CD8-positive, alpha-beta memory T cell (primary cell): ENCODE results near the gene TMEM169. TPM values are rescaled to one million over a fixed set of nuclear protein-coding genes. Genes with fewer than 3 reads are reported as not detected.
"Not testable (repeated sequence)": the region's sequence is repeated elsewhere in the genome, so short reads cannot be mapped to it uniquely, and the experiment has no call there.

Source experiments
- CTCF ChIA-PET: fragments of 350-600 bp; sonication (Branson Sonifier 250); formaldehyde crosslinking; loops from one replicate; lab custom pipeline; 2021; ENCODE audit warnings: antibody characterized with exemption; lab: Charles Lee
- POLR2A ChIA-PET: fragments of 350-600 bp; sonication (Branson Sonifier 250); formaldehyde crosslinking; loops from one replicate; lab custom pipeline; 2021; ENCODE audit warnings: antibody characterized with exemption; lab: Charles Lee
- DNase-seq, 5 donors: peaks; one replicate each; pipeline versions ENCODE4 v3.0.0 to v3.0.0-alpha.2; 2020 to 2022; ENCODE audit warnings: mixed read lengths in 1 of 5
- H3K27ac ChIP-seq: one replicate; pipeline ENCODE4 v1.7.0; 2013; ENCODE audit warnings: low read depth, mild to moderate bottlenecking, low read length, moderate library complexity
- H3K27me3 ChIP-seq: 2 replicates; pipeline ENCODE4 v1.7.0; 2013; ENCODE audit warnings: low read length, mild to moderate bottlenecking; ENCODE audit not compliant: insufficient read depth, poor library complexity, severe bottlenecking
- H3K36me3 ChIP-seq: 2 replicates; pipeline ENCODE4 v1.7.0; 2013; ENCODE audit warnings: mild to moderate bottlenecking, low read length, moderate library complexity; ENCODE audit not compliant: insufficient read depth
- H3K4me1 ChIP-seq: 2 replicates; pipeline ENCODE4 v1.7.0; 2013; ENCODE audit warnings: mild to moderate bottlenecking, low read length, moderate library complexity; ENCODE audit not compliant: insufficient read depth
- H3K4me3 ChIP-seq: 2 replicates; pipeline ENCODE4 v1.7.0; 2013; ENCODE audit warnings: mild to moderate bottlenecking, low read length
- H3K9me3 ChIP-seq: 2 replicates; pipeline ENCODE4 v1.7.0; 2013; ENCODE audit warnings: mild to moderate bottlenecking, low read length
- H3K27ac Mint-ChIP-seq, 8 donors: one replicate each; pipeline ENCODE4 v1.8.0; 2020 to 2021; ENCODE audit warnings: mixed read lengths in 8 of 8, mild to moderate bottlenecking in 6 of 8, inconsistent platforms in 3 of 8, moderate library complexity in 3 of 8
- H3K27me3 Mint-ChIP-seq, 2 donors: one replicate each; pipeline ENCODE4 v1.8.0; 2020 to 2021; ENCODE audit warnings: mixed read lengths in 2 of 2, mild to moderate bottlenecking in 1 of 2, moderate library complexity in 1 of 2
- H3K36me3 Mint-ChIP-seq, 3 donors: one replicate each; pipeline ENCODE4 v1.8.0; 2020 to 2021; ENCODE audit warnings: mixed read lengths in 3 of 3, inconsistent platforms in 1 of 3, mild to moderate bottlenecking in 1 of 3
- H3K4me1 Mint-ChIP-seq, 3 donors: one replicate each; pipeline ENCODE4 v1.8.0; 2020 to 2021; ENCODE audit warnings: mixed read lengths in 3 of 3, inconsistent platforms in 1 of 3, mild to moderate bottlenecking in 1 of 3
- H3K4me3 Mint-ChIP-seq, 7 donors: one replicate each; pipeline ENCODE4 v1.8.0; 2020 to 2021; ENCODE audit warnings: mixed read lengths in 7 of 7, mild to moderate bottlenecking in 6 of 7, moderate library complexity in 4 of 7, inconsistent platforms in 2 of 7
- H3K9me3 Mint-ChIP-seq, 5 donors: one replicate each; pipeline ENCODE4 v1.8.0; 2020 to 2022; ENCODE audit warnings: mixed read lengths in 5 of 5, mild to moderate bottlenecking in 3 of 5, moderate library complexity in 2 of 5, inconsistent platforms in 1 of 5
- polyA plus RNA-seq: library from polyadenylated mRNA; unstranded; fragments of 300-500 nt; fragmentation: Illumina TruSeq; gene quantifications from one replicate; pipeline ENCODE4 v1.2.3, GENCODE V29; 2021
- total RNA-seq, 2 experiments: library from RNA; stranded (reverse); gene quantifications; one replicate each; pipeline ENCODE4 v1.2.3, GENCODE V29; 2021

Gene TMEM169
- total and polyA plus RNA-seq, 3 experiments from 2014 or later = 0.63 to 1.1 (median 0.73) TPM

GRCh38 chr2:216072473-216072872, 9.2 kb upstream of the TMEM169 start:
- H3K27me3 Mint-ChIP-seq = no peaks in the 10 kb centered on the region
- no peak for DNase-seq
- Histone ChIP-seq H3K9me3 (no peaks in the 10 kb centered on the region), H3K36me3 (peaks cover 4% of the 10 kb centered on the region), H3K4me3 (no peak overlapping the region), H3K27ac (no peak overlapping the region), H3K27me3 (no peaks in the 10 kb centered on the region), H3K4me1 (peaks cover 24% of the 10 kb centered on the region)
- H3K4me1 Mint-ChIP-seq = peaks cover 28 to 38% (median 38%) of the 10 kb centered on the region in 3 donors
- ChIA-PET POLR2A (interaction anchor here (0.6 kb wide), 1 partner anchor 36 kb away, joined by 3 read pairs; no protein-coding TSS in a partner anchor), CTCF (no interaction called here)
- no peak overlapping the region for H3K27ac Mint-ChIP-seq
- H3K36me3 Mint-ChIP-seq = peaks cover 4 to 42% (median 22%) of the 10 kb centered on the region in 3 donors
- no peaks in the 10 kb centered on the region for H3K9me3 Mint-ChIP-seq
- H3K4me3 Mint-ChIP-seq = no peak overlapping the region

- H3K27me3 ChIP-seq = no peaks in the 10 kb centered on the region
- peaks cover 4 to 39% (median 18%) of the 10 kb centered on the region in 3 donors for H3K36me3 Mint-ChIP-seq
- no peaks in the 10 kb centered on the region for H3K27me3 Mint-ChIP-seq
- H3K27ac ChIP-seq = no peak overlapping the region
- H3K9me3 ChIP-seq = no peaks in the 10 kb centered on the region
- H3K9me3 Mint-ChIP-seq = no peaks in the 10 kb centered on the region
- POLR2A ChIA-PET = no interaction called here
- DNase-seq = no peak
- CTCF ChIA-PET = interaction anchor here (1.1 kb wide), 1 partner anchor 8 kb away, joined by 3 read pairs; the partner anchor contains the start of genes PECR and TMEM169
- H3K27ac Mint-ChIP-seq = peak overlapping the region in 1 of 8 donors; percentile 73
- no peak overlapping the region for H3K4me3 Mint-ChIP-seq
- H3K4me1 ChIP-seq = peaks cover 20% of the 10 kb centered on the region
- H3K36me3 ChIP-seq = peaks cover 4% of the 10 kb centered on the region
- H3K4me1 Mint-ChIP-seq = peaks cover 22 to 34% (median 33%) of the 10 kb centered on the region in 3 donors
- no peak overlapping the region for H3K4me3 ChIP-seq
Measured at GRCh38 chr2:216073773-216074172, 7.9 kb upstream of the TMEM169 start.

GRCh38 chr2:216074380-216074779, 7.3 kb upstream of the TMEM169 start:
- H3K27me3 ChIP-seq = no peaks in the 10 kb centered on the region
- ChIA-PET POLR2A (no interaction called here), CTCF (no interaction called here)
- DNase-seq = no peak
- no peak overlapping the region for H3K27ac ChIP-seq
- Mint-ChIP-seq H3K9me3 (no peaks in the 10 kb centered on the region), H3K27me3 (no peaks in the 10 kb centered on the region), H3K4me3 (no peak overlapping the region), H3K27ac (peak overlapping the region in 1 of 8 donors; percentile 17), H3K4me1 (peaks cover 19 to 33% (median 31%) of the 10 kb centered on the region in 3 donors), H3K36me3 (peaks cover 4 to 38% (median 20%) of the 10 kb centered on the region in 3 donors)
- peaks cover 18% of the 10 kb centered on the region for H3K4me1 ChIP-seq
- peaks cover 4% of the 10 kb centered on the region for H3K36me3 ChIP-seq
- H3K9me3 ChIP-seq = no peaks in the 10 kb centered on the region
- H3K4me3 ChIP-seq = no peak overlapping the region

DNA sequence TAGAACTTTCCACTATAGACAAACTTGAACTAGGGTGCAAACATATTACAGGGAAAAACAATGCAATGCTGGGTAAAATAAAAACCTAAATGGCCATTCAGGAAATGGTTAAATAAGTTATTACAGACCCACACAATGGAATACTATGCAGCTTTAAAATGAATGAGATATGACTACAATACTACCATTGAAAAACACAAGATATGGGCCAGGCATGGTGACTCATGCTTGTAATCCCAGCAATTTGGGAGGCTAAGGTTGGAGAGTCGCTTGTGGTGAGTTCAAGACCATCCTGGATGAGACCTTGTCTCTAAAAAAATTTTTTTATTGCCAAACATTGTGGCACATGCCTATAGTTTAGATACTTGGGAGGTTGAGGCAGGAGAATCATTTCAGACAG, 6.9 kb upstream of the TMEM169 start:
- peak overlapping the region in 1 of 7 donors; percentile 12 for H3K4me3 Mint-ChIP-seq
- POLR2A ChIA-PET = interaction anchor here (0.5 kb wide), 1 partner anchor 1091 kb away, joined by 5 read pairs; no protein-coding TSS in a partner anchor
- no peak overlapping the region for H3K4me3 ChIP-seq

DNA sequence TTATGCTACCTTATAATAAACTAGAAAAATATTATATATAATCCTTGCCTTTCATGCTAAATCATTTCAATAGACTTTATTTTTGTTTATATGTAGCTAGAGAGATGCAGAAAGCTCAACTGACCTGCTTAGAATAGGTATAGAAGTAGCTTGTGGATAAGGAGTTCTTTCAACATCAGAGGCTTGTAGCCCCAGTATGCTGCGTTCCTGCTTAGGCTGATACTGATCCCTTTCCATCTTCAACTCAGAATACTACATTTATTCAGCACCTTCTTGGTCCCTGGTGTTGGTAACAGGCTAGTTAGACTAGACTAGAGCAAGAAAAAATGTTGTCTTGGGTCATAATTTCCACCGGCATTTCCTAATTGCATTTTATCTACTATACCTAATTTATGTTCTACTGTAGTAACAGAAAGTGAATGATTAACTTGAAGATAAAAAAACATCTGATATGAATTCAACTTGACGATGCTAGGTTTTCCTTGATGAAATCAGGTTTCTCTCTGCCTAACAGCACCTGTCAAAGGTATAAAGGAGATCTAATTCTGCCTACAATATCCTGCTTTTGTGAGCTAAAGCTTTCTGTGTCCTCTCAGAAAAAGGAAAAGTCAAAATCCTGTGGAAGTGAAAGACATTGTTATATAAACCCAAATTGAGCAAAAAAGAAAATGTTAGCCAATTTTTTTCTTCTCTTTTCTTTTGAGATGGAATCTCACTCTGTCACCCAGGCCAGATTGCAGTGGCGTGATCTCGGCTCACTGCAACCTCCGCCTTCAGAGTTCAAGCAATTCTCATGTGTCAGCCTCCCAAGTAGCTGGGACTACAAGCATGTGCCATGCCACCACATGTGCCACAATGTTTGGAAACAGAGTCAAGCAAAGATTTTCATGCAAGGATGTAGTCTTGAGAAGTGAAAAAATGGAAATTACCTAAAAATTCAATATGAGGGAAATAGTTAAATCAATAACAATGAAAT, 5.9 kb upstream of the TMEM169 start:
- peaks cover 4% of the 10 kb centered on the region for H3K36me3 ChIP-seq
- Mint-ChIP-seq H3K9me3 (no peaks in the 10 kb centered on the region), H3K36me3 (peaks cover 4 to 34% (median 17%) of the 10 kb centered on the region in 3 donors), H3K27ac (peak overlapping the region in 4 of 8 donors; percentile 12 to 84 (median 38)), H3K4me1 (peaks cover 26 to 41% (median 38%) of the 10 kb centered on the region in 3 donors), H3K4me3 (peak overlapping the region in 1 of 7 donors; percentile 30), H3K27me3 (no peaks in the 10 kb centered on the region)
- ChIA-PET CTCF (interaction anchor here (1.0 kb wide), 1 partner anchor 17 kb away, joined by 3 read pairs; no protein-coding TSS in a partner anchor), POLR2A (no interaction called here)
- H3K4me3 ChIP-seq = no peak overlapping the region
- no peak for DNase-seq
- no peaks in the 10 kb centered on the region for H3K27me3 ChIP-seq
- H3K9me3 ChIP-seq = no peaks in the 10 kb centered on the region
- H3K27ac ChIP-seq = no peak overlapping the region
- H3K4me1 ChIP-seq = peaks cover 27% of the 10 kb centered on the region

More for the DNA sequence above, 6.9 kb upstream of the TMEM169 start:
- Histone ChIP-seq H3K36me3 (peaks cover 4% of the 10 kb centered on the region), H3K27me3 (no peaks in the 10 kb centered on the region), H3K9me3 (no peaks in the 10 kb centered on the region), H3K4me1 (peaks cover 18% of the 10 kb centered on the region), H3K27ac (no peak overlapping the region)
- DNase-seq = no peak
- Mint-ChIP-seq H3K4me1 (peaks cover 19 to 33% (median 30%) of the 10 kb centered on the region in 3 donors), H3K27ac (peak overlapping the region in 2 of 8 donors; percentile 5 to 24), H3K9me3 (no peaks in the 10 kb centered on the region), H3K36me3 (peaks cover 4 to 38% (median 20%) of the 10 kb centered on the region in 3 donors), H3K27me3 (no peaks in the 10 kb centered on the region)
- CTCF ChIA-PET = interaction anchor here (1.0 kb wide), 1 partner anchor 16 kb away, joined by 3 read pairs; no protein-coding TSS in a partner anchor

DNA sequence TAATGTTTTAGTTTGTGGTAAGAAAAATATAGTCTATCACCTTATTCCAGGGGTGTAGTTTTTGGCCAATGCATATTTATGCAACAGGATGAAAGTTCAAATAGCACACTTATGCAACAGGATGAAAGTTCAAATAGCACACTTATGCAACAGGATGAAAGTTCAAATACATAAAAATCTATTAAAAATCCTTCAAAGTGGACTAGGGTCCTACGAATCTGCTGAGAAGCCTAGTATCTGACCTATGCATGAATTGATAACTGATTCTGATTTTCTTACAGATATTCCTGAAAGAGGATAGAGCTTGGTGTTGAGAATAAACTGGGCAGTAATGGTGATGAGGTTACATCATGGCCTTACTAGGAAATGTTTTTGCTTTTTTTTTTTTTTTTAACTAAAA, 2.9 kb upstream of the TMEM169 start:
- CTCF ChIA-PET = no interaction called here
- Mint-ChIP-seq H3K27me3 (no peaks in the 10 kb centered on the region), H3K4me1 (peaks cover 51 to 69% (median 66%) of the 10 kb centered on the region in 3 donors), H3K9me3 (no peaks in the 10 kb centered on the region), H3K4me3 (peak overlapping the region in 1 of 7 donors; percentile 34), H3K27ac (no peak overlapping the region), H3K36me3 (peaks cover 0 to 27% (median 7%) of the 10 kb centered on the region in 3 donors)
- H3K9me3 ChIP-seq = no peaks in the 10 kb centered on the region
- no peak overlapping the region for H3K4me3 ChIP-seq
- H3K36me3 ChIP-seq = peaks cover 2% of the 10 kb centered on the region
- POLR2A ChIA-PET = no interaction called here
- DNase-seq = no peak
- H3K27ac ChIP-seq = no peak overlapping the region
- no peaks in the 10 kb centered on the region for H3K27me3 ChIP-seq
- H3K4me1 ChIP-seq = peaks cover 47% of the 10 kb centered on the region

DNA sequence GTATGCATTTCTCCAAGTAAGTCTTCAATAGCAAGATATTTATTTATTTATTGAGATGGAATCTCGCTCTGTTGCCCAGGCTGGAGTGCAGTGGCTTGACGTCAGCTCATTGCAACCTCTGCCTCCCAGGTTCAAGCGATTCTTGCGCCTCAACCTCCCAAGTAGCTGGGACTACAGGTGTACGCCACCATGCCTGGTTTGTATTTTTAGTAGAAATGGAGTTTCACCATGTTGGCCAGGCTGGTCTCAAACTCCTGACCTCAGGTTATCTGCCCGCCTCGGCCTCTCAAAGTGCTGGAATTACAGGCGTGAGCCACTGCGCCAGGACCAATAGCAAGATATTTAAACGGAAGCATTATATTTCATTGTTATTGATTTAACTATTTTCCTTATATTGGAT, 1.7 kb upstream of the TMEM169 start:
- peaks cover 47% of the 10 kb centered on the region for H3K4me1 ChIP-seq
- H3K9me3 ChIP-seq, H3K27me3 ChIP-seq, POLR2A ChIA-PET, DNase-seq, H3K9me3 Mint-ChIP-seq, H3K27ac ChIP-seq, H3K4me3 ChIP-seq, H3K36me3 ChIP-seq, H3K27me3 Mint-ChIP-seq: not testable (repeated sequence)
- Mint-ChIP-seq H3K36me3 (peaks cover 0 to 18% (median 4%) of the 10 kb centered on the region in 3 donors), H3K4me1 (peaks cover 51 to 69% (median 65%) of the 10 kb centered on the region in 3 donors), H3K27ac (peak overlapping the region in 1 of 8 donors; percentile 57), H3K4me3 (peak overlapping the region in 6 of 7 donors; percentile 12 to 87 (median 46))
- CTCF ChIA-PET = interaction anchor here (2.1 kb wide), 1 partner anchor 30 kb away, joined by 8 read pairs; the partner anchor contains the start of gene XRCC5
